Natural killer cell (primary cell): Measurements from ENCODE around the gene MAP2K7. TPM values are rescaled to one million over a fixed set of nuclear protein-coding genes. Genes with fewer than 3 reads are reported as not detected.

ENCODE experiments used
- ATAC-seq, 3 donors: fragments of 150-1000 bp in 2 of 3; fragments of 200-7000 bp in 1 of 3; cut with Tn5 transposase; 1 replicate in 1 of 3; 2 replicates in 2 of 3; pipeline ENCODE4 v1.10.0; 2021; ENCODE audit warnings: mild to moderate bottlenecking in 2 of 3, moderate library complexity in 2 of 3
- DNase-seq, 2 donors: peaks; one replicate each; pipeline versions ENCODE4 v3.0.0 to v3.0.0-alpha.2; 2013 to 2021; ENCODE audit warnings: mixed read lengths in 1 of 2
- H3K27ac ChIP-seq: one replicate; pipeline ENCODE4 v1.5.1; 2013; ENCODE audit warnings: mild to moderate bottlenecking, low read length
- H3K27me3 ChIP-seq: one replicate; pipeline ENCODE4 v1.6.1; 2013; ENCODE audit warnings: low read length; ENCODE audit not compliant: control insufficient read depth, insufficient read depth
- H3K36me3 ChIP-seq: one replicate; pipeline ENCODE4 v1.6.1; 2013; ENCODE audit warnings: low read length; ENCODE audit not compliant: control insufficient read depth, insufficient read depth
- H3K4me1 ChIP-seq: one replicate; pipeline ENCODE4 v1.6.1; 2013; ENCODE audit warnings: low read length; ENCODE audit not compliant: control insufficient read depth, insufficient read depth
- H3K4me3 ChIP-seq: one replicate; pipeline ENCODE4 v1.5.1; 2013; ENCODE audit warnings: low read length
- H3K9me3 ChIP-seq: one replicate; pipeline ENCODE4 v1.6.1; 2013; ENCODE audit warnings: low read length; ENCODE audit not compliant: control insufficient read depth, insufficient read depth
- H3K27ac Mint-ChIP-seq, 2 donors: one replicate each; pipeline ENCODE4 v1.8.0; 2022; ENCODE audit warnings: mild to moderate bottlenecking in 2 of 2, mixed read lengths in 2 of 2, moderate library complexity in 1 of 2
- H3K27me3 Mint-ChIP-seq, 2 donors: one replicate each; pipeline ENCODE4 v1.8.0; 2022; ENCODE audit warnings: low read depth in 2 of 2, mixed read lengths in 2 of 2
- H3K36me3 Mint-ChIP-seq: one replicate; pipeline ENCODE4 v1.8.0; 2022; ENCODE audit warnings: mixed read lengths
- H3K4me1 Mint-ChIP-seq, 2 donors: one replicate each; pipeline ENCODE4 v1.8.0; 2022; ENCODE audit warnings: mixed read lengths in 2 of 2
- H3K4me3 Mint-ChIP-seq: one replicate; pipeline ENCODE4 v1.8.0; 2022; ENCODE audit warnings: mild to moderate bottlenecking, moderate library complexity, mixed read lengths
- H3K9me3 Mint-ChIP-seq, 2 donors: one replicate each; pipeline ENCODE4 v1.8.0; 2022; ENCODE audit warnings: mixed read lengths in 2 of 2
- WGBS: methylation state at CpG from one replicate; pipeline ENCODE4 v1.1.7; 2013; ENCODE audit warnings: missing lambda C conversion rate; ENCODE audit not compliant: insufficient coverage; 5-methylcytosine and 5-hydroxymethylcytosine counted together
- intact Hi-C: fragments of 100-400 bp; cut with micrococcal nuclease; formaldehyde crosslinking; loops from one replicate; pipeline ENCODE4 v1.14.2; 2022
- total RNA-seq, 4 donors: library from RNA; stranded (reverse); fragments of 120-200 nt in 1 of 4; gene quantifications; one replicate each; pipeline versions ENCODE4 v1.2.3 to v1.2.4, GENCODE V29; 2013 to 2022
- TF ChIP-seq, protein P1 (sequence below): fragments of 200-600 bp; IDR thresholded peaks from one replicate; pipeline ENCODE4 v1.8.0; 2022; ENCODE audit warnings: antibody characterized with exemption

The MAP2K7 gene
- total RNA-seq, 3 donors from 2014 or later (not counting 1 experiment from before 2014, with no cell fraction given): 131 to 218 (median 159) TPM

DNA sequence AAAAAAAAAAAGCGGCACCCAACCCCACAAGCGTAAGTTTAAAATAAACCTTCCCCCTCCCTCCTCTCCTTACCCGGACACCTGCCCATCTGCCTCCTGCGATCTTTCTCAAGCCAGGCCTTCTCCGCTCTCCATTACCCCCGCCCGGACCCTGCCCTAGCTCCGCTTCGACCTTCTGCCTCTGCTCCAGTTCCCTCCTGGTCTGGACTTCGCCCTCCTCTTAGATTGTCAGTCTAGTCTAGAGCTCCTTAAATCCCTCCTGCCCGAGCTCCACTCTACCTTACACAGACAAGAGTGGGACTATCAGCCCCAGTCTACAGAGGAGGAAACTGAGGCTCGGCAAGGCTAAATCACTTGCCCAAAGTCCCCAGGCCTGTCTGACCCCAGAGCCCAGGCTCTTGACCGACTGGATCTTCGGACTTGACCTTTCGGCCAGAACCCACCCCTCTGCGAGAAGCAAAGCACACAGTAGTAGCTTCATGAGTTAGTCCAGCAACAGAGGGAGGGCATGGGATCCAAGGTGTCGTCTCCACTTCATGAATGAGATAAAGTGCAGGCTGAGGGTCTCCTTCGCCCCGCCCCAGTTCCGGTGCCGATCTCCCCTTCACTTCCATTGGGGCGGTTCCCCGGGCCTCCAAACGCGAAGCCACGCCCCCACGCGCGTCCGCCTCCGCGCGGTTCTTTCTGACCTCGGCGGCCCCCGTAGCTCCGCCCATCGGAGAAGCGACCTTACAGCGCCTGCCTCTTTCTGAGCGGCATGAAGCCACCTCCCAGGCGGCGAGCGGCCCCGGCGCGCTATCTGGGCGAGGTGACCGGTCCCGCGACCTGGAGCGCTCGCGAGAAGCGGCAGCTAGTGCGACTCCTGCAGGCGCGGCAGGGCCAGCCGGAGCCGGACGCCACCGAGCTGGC is 16.2 kb downstream of the MAP2K7 start, which contains the start of gene SNAPC2:
SNAPC2 (plus strand) TSS at position 729 of the 909 bp plus-strand sequence; CDS start at position 758, 29 bp downstream.
- peak within 1 kb of the TSS; percentile 55 for H3K4me3 ChIP-seq
- peak within 1 kb of the TSS; percentile 72 for H3K27ac ChIP-seq
- Mint-ChIP-seq H3K4me3 (peak within 1 kb of the TSS; percentile 90), H3K4me1 (peaks cover 21 to 37% of the 10 kb centered on the region in 2 donors), H3K36me3 (no peaks in the 10 kb centered on the region), H3K27ac (peak within 1 kb of the TSS; percentile 82 to 96), H3K27me3 (peaks cover 0 to 22% of the 10 kb centered on the region in 2 donors), H3K9me3 (no peaks in the 10 kb centered on the region)
- WGBS: 7% methylated on average over 62 of the region's 62 CpGs
- TF ChIP-seq, protein P1, sequence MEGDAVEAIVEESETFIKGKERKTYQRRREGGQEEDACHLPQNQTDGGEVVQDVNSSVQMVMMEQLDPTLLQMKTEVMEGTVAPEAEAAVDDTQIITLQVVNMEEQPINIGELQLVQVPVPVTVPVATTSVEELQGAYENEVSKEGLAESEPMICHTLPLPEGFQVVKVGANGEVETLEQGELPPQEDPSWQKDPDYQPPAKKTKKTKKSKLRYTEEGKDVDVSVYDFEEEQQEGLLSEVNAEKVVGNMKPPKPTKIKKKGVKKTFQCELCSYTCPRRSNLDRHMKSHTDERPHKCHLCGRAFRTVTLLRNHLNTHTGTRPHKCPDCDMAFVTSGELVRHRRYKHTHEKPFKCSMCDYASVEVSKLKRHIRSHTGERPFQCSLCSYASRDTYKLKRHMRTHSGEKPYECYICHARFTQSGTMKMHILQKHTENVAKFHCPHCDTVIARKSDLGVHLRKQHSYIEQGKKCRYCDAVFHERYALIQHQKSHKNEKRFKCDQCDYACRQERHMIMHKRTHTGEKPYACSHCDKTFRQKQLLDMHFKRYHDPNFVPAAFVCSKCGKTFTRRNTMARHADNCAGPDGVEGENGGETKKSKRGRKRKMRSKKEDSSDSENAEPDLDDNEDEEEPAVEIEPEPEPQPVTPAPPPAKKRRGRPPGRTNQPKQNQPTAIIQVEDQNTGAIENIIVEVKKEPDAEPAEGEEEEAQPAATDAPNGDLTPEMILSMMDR: no peak
- peaks cover 11% of the 10 kb centered on the region for H3K36me3 ChIP-seq
- no peaks in the 10 kb centered on the region for H3K9me3 ChIP-seq
- H3K27me3 ChIP-seq: peaks cover 26% of the 10 kb centered on the region
- H3K4me1 ChIP-seq: peaks cover 59% of the 10 kb centered on the region
- DNase-seq (peak; percentile 97 to 98), ATAC-seq (peak; percentile 60 to 79 (median 62))
- intact Hi-C loops: loop anchor here (1.0 kb wide), 2 partner anchors 16 to 51 kb away; no protein-coding TSS in a partner anchor

- peaks cover 60% of the 10 kb centered on the region for H3K4me1 ChIP-seq
- WGBS: under 1% methylated on average over 61 of the region's 62 CpGs
- ATAC-seq (peak; percentile 75 to 89 (median 76)), DNase-seq (peak; percentile 96 to 99)
- intact Hi-C loops: loop anchor here (1.0 kb wide), 2 partner anchors 16 to 51 kb away; no protein-coding TSS in a partner anchor
- H3K36me3 ChIP-seq: peaks cover 11% of the 10 kb centered on the region
- peak overlapping the region; percentile 72 for H3K27ac ChIP-seq
- Mint-ChIP-seq H3K9me3 (no peaks in the 10 kb centered on the region), H3K27me3 (peaks cover 0 to 17% of the 10 kb centered on the region in 2 donors), H3K4me1 (peaks cover 21 to 42% of the 10 kb centered on the region in 2 donors), H3K4me3 (peak overlapping the region; percentile 90), H3K36me3 (no peaks in the 10 kb centered on the region), H3K27ac (peak overlapping the region; percentile 82 to 96)
- H3K9me3 ChIP-seq: no peaks in the 10 kb centered on the region
- H3K4me3 ChIP-seq: peak overlapping the region; percentile 55
- H3K27me3 ChIP-seq: peaks cover 20% of the 10 kb centered on the region
- TF ChIP-seq, protein P1: no peak
These were observed 17.0 kb downstream of the MAP2K7 start for GRCh38 chr19:7920519-7921301.

DNA sequence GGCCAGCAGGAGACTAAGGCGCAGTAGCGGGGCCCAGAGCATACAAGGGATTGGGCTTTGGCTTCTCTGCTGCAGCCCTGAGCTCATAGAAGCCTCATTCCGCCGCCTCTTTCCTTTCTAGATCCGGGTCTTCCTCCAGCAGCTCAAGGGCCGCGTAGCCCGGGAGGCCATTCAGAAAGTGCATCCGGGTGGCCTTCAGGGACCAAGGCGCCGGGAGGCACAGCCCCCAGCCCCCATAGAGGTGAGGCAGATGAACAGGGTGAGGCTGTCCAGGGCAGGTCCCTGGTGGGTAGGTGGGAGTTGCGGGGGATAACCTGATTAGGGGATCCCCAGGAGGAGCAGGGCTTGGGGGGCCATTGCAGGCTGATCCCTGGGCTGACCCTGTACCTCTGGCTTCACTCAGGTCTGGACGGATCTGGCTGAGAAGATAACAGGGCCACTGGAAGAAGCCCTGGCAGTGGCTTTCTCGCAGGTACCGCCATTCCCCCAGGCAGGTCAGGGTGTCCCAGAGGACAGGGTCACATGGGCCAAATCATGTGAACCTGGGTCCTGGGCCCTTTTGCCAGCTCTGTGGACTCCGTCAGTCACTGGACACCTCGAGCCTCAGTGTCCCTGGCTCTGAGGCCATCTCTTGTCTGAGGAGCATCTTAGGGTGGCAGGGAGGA is 17.8 kb downstream of the MAP2K7 start:
- Mint-ChIP-seq H3K4me3 (peak overlapping the region; percentile 90), H3K9me3 (no peaks in the 10 kb centered on the region), H3K27me3 (peaks cover 0 to 14% of the 10 kb centered on the region in 2 donors), H3K4me1 (peaks cover 21 to 45% of the 10 kb centered on the region in 2 donors), H3K36me3 (no peaks in the 10 kb centered on the region), H3K27ac (peak overlapping the region; percentile 82 to 96)
- Histone ChIP-seq H3K27ac (peak overlapping the region; percentile 72), H3K4me3 (peak overlapping the region; percentile 55), H3K27me3 (peaks cover 16% of the 10 kb centered on the region), H3K36me3 (peaks cover 11% of the 10 kb centered on the region), H3K9me3 (no peaks in the 10 kb centered on the region), H3K4me1 (peaks cover 57% of the 10 kb centered on the region)
- DNase-seq (no peak), ATAC-seq (no peak)
- intact Hi-C loops: no loop called here
- WGBS: 63% methylated on average over 17 of the region's 17 CpGs
- TF ChIP-seq, protein P1: no peak
